Tibial nerve (tissue), 4 donors: ENCODE data around the gene NIPAL3.

ENCODE experiments used
- CTCF ChIP-seq, 5 experiments: fragments of 200-600 bp in 3 of 5; fragments of 450-650 bp in 2 of 5; sonication (generic) in 3 of 5; IDR thresholded peaks; one replicate each; pipeline ENCODE4 v1.5.1; 2016 to 2019; ENCODE audit warnings: antibody characterized with exemption in 5 of 5, mild to moderate bottlenecking in 3 of 5, moderate library complexity in 2 of 5
- EP300 ChIP-seq, 2 donors: sonication (generic); formaldehyde crosslinking; IDR thresholded peaks; one replicate each; pipeline ENCODE4 v1.6.1; 2017; ENCODE audit warnings: antibody characterized with exemption in 2 of 2, mild to moderate bottlenecking in 1 of 2
- POLR2A ChIP-seq, 2 donors: fragments of 450-650 bp; IDR thresholded peaks; one replicate each; pipeline ENCODE4 v1.6.1; 2017; ENCODE audit warnings: antibody characterized with exemption in 2 of 2, mild to moderate bottlenecking in 2 of 2, moderate library complexity in 2 of 2

GRCh38 chr1:24425922-24426321 lies 10.3 kb downstream of the NIPAL3 start:
- TF ChIP-seq CTCF (IDR thresholded peaks at IDR 0.05), result no peak
- TF ChIP-seq EP300 (IDR thresholded peaks at IDR 0.05), result no peak
- TF ChIP-seq POLR2A (IDR thresholded peaks at IDR 0.05), result no peak
